Activated gamma-delta T cell (primary cell): ENCODE measurements around the gene TSEN54.
"Not testable (repeated sequence)": the region's sequence is repeated elsewhere in the genome, so short reads cannot be mapped to it uniquely, and the experiment has no call there.

Source experiments
- DNase-seq: peaks from one replicate; lab custom pipeline; 2025; lab: John Stamatoyannopoulos, UW

The TSEN54 gene

GRCh38 chr17:75518983-75519537 lies 2.7 kb downstream of the TSEN54 start:
- no peak for DNase-seq

- DNase-seq: not testable (repeated sequence)
Observed at GRCh38 chr17:75520413-75520812, 4.1 kb downstream of the TSEN54 start.

GRCh38 chr17:75521290-75521689 lies 5.0 kb downstream of the TSEN54 start:
- no peak for DNase-seq

- DNase-seq: no peak
Observed at GRCh38 chr17:75521951-75522727, 5.8 kb downstream of the TSEN54 start.

- DNase-seq: no peak
Observed at GRCh38 chr17:75523647-75524046, 7.3 kb downstream of the TSEN54 start.

- DNase-seq: no peak
Observed at GRCh38 chr17:75524269-75524969, 8.1 kb downstream of the TSEN54 start.

- DNase-seq: peak; percentile 81
Observed at GRCh38 chr17:75524970-75525805, 8.9 kb downstream of the TSEN54 start, which contains the start of gene LLGL2. LLGL2 (plus strand) TSS chr17:75525697; CDS start chr17:75543427, 17,730 bp downstream.

GRCh38 chr17:75525806-75526554 lies 9.7 kb downstream of the TSEN54 start:
- no peak for DNase-seq

GRCh38 chr17:75526555-75527270 lies 10.4 kb downstream of the TSEN54 start:
- DNase-seq: no peak

- no peak for DNase-seq
Observed at GRCh38 chr17:75530837-75531720, 14.8 kb downstream of the TSEN54 start.

GRCh38 chr17:75531721-75532072 lies 15.4 kb downstream of the TSEN54 start:
- no peak for DNase-seq

GRCh38 chr17:75535119-75535537 lies 18.8 kb downstream of the TSEN54 start:
- DNase-seq: peak; percentile 39

GRCh38 chr17:75535871-75536270 lies 19.5 kb downstream of the TSEN54 start:
- no peak for DNase-seq

- DNase-seq: no peak
Observed at GRCh38 chr17:75536366-75536765, 20.0 kb downstream of the TSEN54 start.

- DNase-seq: no peak
Observed at GRCh38 chr17:75539967-75540729, 23.8 kb downstream of the TSEN54 start.

GRCh38 chr17:75540923-75541503 lies 24.7 kb downstream of the TSEN54 start:
- DNase-seq: no peak

- no peak for DNase-seq
Observed at GRCh38 chr17:75542229-75542628, 25.9 kb downstream of the TSEN54 start.

GRCh38 chr17:75542728-75543336 lies 26.5 kb downstream of the TSEN54 start:
- DNase-seq: no peak
